Smooth muscle cell (in vitro differentiated cells): ENCODE results near the gene FIP1L1. TPM values are rescaled to one million over a fixed set of nuclear protein-coding genes. Genes with fewer than 3 reads are reported as not detected.

Experiments used
- DNase-seq: peaks from one replicate; lab custom pipeline; 2025; ENCODE audit not compliant: unreplicated experiment; lab: John Stamatoyannopoulos, UW
- H2AFZ ChIP-seq: fragments of 200-600 bp; sonication (generic); 2 replicates; pipeline ENCODE4 v1.6.0; 2016; ENCODE audit warnings: antibody characterized with exemption, low read depth, mild to moderate bottlenecking
- H3F3A ChIP-seq: fragments of 200-600 bp; sonication (generic); 2 replicates; pipeline ENCODE4 v1.6.0; 2017; ENCODE audit warnings: antibody characterized with exemption, low read depth
- H3K27ac ChIP-seq: fragments of 200-600 bp; sonication (generic); 2 replicates; pipeline ENCODE4 v1.5.1; 2016; ENCODE audit warnings: low read depth, mild to moderate bottlenecking
- H3K27me3 ChIP-seq: fragments of 200-600 bp; sonication (generic); 2 replicates; pipeline ENCODE4 v1.6.1; 2016; ENCODE audit warnings: low read depth, mild to moderate bottlenecking
- H3K36me3 ChIP-seq: fragments of 200-600 bp; sonication (generic); 2 replicates; pipeline ENCODE4 v1.5.1; 2016; ENCODE audit warnings: low read depth
- H3K4me1 ChIP-seq: fragments of 200-600 bp; sonication (generic); 2 replicates; pipeline ENCODE4 v1.5.1; 2016; ENCODE audit warnings: low read depth
- H3K4me2 ChIP-seq: fragments of 200-600 bp; sonication (generic); 2 replicates; pipeline ENCODE4 v1.6.0; 2016; ENCODE audit warnings: mild to moderate bottlenecking
- H3K4me3 ChIP-seq: fragments of 200-600 bp; sonication (generic); 2 replicates; pipeline ENCODE4 v1.5.1; 2016; ENCODE audit warnings: mild to moderate bottlenecking
- H3K79me2 ChIP-seq: fragments of 200-600 bp; sonication (generic); 2 replicates; pipeline ENCODE4 v1.6.0; 2016; ENCODE audit warnings: low read depth, mild to moderate bottlenecking
- H3K9ac ChIP-seq: fragments of 200-600 bp; sonication (generic); 2 replicates; pipeline ENCODE4 v1.6.0; 2016; ENCODE audit warnings: low read depth
- H3K9me3 ChIP-seq: fragments of 200-600 bp; sonication (generic); replicated peaks from 2 replicates; pipeline ENCODE4 v1.5.1; 2016; ENCODE audit warnings: low read depth
- H4K20me1 ChIP-seq: fragments of 200-600 bp; sonication (generic); 2 replicates; pipeline ENCODE4 v1.6.0; 2016; ENCODE audit warnings: low read depth
- CTCF ChIP-seq: fragments of 200-600 bp; sonication (generic); IDR thresholded peaks from 2 replicates; pipeline ENCODE4 v1.5.1; 2017; ENCODE audit warnings: borderline replicate concordance, mild to moderate bottlenecking, antibody characterized with exemption; ENCODE audit not compliant: insufficient read depth, poor library complexity, severe bottlenecking
- WGBS: methylation state at CpG from one replicate; pipeline ENCODE4 v1.1.7; 2016; ENCODE audit warnings: low lambda C conversion rate; 5-methylcytosine and 5-hydroxymethylcytosine counted together
- polyA plus RNA-seq: library from polyadenylated mRNA; unstranded; fragments of >200 nt; fragmentation: Nextera tagmentation; extraction: Ambion mirVana; gene quantifications from 2 replicates; pipeline ENCODE4 v1.2.1, GENCODE V29; 2016
- total RNA-seq: library from RNA; depleted of rRNA; stranded (reverse); fragments of >200 nt; gene quantifications from 2 replicates; pipeline ENCODE4 v1.2.3, GENCODE V29; 2014

FIP1L1 gene
- total and polyA plus RNA-seq, 2 experiments from 2014 or later = 55.1 to 65.7 TPM

- no peak for DNase-seq
- Histone ChIP-seq H3K27ac (peak overlapping the region; percentile 96), H2AFZ (no peak overlapping the region), H3F3A (peaks cover 16% of the 10 kb centered on the region), H3K4me3 (peak overlapping the region; percentile 14), H4K20me1 (no peaks in the 10 kb centered on the region), H3K9ac (peak overlapping the region; percentile 83), H3K4me1 (peaks cover 13% of the 10 kb centered on the region), H3K36me3 (no peaks in the 10 kb centered on the region), H3K4me2 (peak overlapping the region; percentile 78), H3K27me3 (no peaks in the 10 kb centered on the region), H3K79me2 (no peaks in the 10 kb centered on the region), H3K9me3 (no peaks in the 10 kb centered on the region)
- peak; percentile 60 for TF ChIP-seq CTCF
- 42% methylated on average over 3 of the region's 3 CpGs for WGBS
Observed at GRCh38 chr4:53490965-53491622, 113.7 kb downstream of the FIP1L1 start.

DNA sequence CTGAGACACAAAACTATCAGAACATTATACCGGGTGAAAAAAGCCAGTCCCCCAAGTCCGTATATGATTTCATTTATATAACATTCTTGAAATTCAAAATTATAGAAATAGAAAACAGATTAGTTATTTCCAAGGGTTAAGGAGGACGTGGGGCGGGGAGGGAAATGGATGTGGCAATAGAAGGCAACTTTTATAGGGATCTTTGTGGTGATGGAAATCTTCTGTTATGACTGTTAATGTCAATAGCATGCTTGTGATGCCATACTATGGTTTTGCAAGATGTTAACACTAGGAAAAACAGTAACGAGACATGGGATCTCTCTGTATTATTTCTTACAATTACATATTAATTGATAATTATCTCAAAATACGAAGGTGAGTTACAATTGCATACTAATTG is 117.4 kb downstream of the FIP1L1 start:
- Histone ChIP-seq H3K4me1 (peaks cover 21% of the 10 kb centered on the region), H3K79me2 (no peaks in the 10 kb centered on the region), H3K4me3 (no peak overlapping the region), H2AFZ (no peak overlapping the region), H4K20me1 (no peaks in the 10 kb centered on the region), H3K27me3 (no peaks in the 10 kb centered on the region), H3F3A (peaks cover 13% of the 10 kb centered on the region), H3K27ac (peak overlapping the region; percentile 88), H3K9me3 (no peaks in the 10 kb centered on the region), H3K36me3 (no peaks in the 10 kb centered on the region), H3K4me2 (peak overlapping the region; percentile 9), H3K9ac (peak overlapping the region; percentile 28)
- TF ChIP-seq CTCF = no peak
- 61% methylated on average over 6 of the region's 6 CpGs for WGBS
- no peak for DNase-seq

- no peak overlapping the region for H3K9ac ChIP-seq
- peak overlapping the region; percentile 27 for H3K27ac ChIP-seq
Observed at GRCh38 chr4:53497487-53498244, 120.2 kb downstream of the FIP1L1 start.

More at GRCh38 chr4:53497487-53498244, 120.2 kb downstream of the FIP1L1 start:
- 39% methylated on average over 7 of the region's 7 CpGs for WGBS
- Histone ChIP-seq H3K79me2 (no peaks in the 10 kb centered on the region), H3K36me3 (no peaks in the 10 kb centered on the region), H3K4me2 (peak overlapping the region; percentile 60), H2AFZ (no peak overlapping the region), H3K4me1 (peaks cover 13% of the 10 kb centered on the region), H3K27me3 (no peaks in the 10 kb centered on the region), H3F3A (no peaks in the 10 kb centered on the region), H4K20me1 (no peaks in the 10 kb centered on the region), H3K9me3 (no peaks in the 10 kb centered on the region), H3K4me3 (no peak overlapping the region)
- TF ChIP-seq CTCF = no peak
- no peak for DNase-seq
